GM18907 (cell line): ENCODE measurements around the gene SOX6.

Experiments
- ATAC-seq: cut with Tn5 transposase; IDR thresholded peaks from one replicate; pipeline ENCODE4 v1.9.1; 2021; ENCODE audit warnings: mild to moderate bottlenecking, moderate library complexity; ENCODE audit not compliant: unreplicated experiment

The SOX6 gene

GRCh38 chr11:16012125-16012751, 344.1 kb downstream of the SOX6 start:
- ATAC-seq = no peak

- ATAC-seq = no peak
These were observed 344.9 kb downstream of the SOX6 start for GRCh38 chr11:16011396-16011795.

DNA sequence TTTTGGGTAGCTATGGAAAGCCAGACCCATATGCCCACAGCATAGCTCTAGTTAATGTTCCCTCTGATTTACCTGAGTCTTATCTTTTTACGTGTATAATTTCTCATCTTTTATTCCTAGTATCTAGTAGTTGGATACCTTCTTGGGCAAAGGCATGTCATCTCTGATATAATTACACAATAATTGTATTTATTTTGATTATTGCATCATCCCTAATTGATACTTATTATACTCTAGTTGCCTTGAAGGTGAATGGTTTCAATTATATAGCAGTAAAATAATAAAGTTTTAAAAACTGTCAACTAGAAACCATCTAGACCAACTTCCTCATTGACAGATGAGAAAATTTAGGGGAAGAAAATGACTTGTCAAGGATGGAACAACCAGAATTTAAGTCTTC, 347.3 kb downstream of the SOX6 start:
- no peak for ATAC-seq

- no peak for ATAC-seq
These were observed 348.8 kb downstream of the SOX6 start for GRCh38 chr11:16007514-16007913.

GRCh38 chr11:16002942-16003341, 353.4 kb downstream of the SOX6 start:
- no peak for ATAC-seq

DNA sequence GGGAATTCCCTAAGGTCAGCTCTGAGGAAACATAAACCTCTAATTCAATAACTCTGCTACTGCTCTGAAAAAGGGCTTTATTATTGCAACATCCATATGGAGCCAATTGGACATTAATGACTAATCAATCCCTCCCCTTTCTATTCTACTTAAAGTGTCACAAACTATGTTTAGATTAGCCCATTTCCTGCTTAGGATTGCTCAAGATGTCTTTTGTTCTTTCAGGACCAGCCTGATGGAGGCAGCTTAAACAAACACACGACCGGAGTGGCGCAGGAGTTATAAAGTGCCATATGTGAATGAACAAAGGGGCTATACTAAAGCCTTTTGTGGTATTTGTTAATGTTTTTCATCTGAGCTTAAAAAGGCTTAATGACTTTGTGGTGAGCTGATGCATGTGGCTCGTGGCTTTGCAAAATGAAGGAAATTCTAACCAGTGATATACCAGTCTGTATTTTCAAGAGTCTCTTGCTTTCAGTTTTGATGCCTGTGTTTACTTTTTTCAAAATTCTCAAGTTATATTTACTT, 354.4 kb downstream of the SOX6 start:
- ATAC-seq = no peak

DNA sequence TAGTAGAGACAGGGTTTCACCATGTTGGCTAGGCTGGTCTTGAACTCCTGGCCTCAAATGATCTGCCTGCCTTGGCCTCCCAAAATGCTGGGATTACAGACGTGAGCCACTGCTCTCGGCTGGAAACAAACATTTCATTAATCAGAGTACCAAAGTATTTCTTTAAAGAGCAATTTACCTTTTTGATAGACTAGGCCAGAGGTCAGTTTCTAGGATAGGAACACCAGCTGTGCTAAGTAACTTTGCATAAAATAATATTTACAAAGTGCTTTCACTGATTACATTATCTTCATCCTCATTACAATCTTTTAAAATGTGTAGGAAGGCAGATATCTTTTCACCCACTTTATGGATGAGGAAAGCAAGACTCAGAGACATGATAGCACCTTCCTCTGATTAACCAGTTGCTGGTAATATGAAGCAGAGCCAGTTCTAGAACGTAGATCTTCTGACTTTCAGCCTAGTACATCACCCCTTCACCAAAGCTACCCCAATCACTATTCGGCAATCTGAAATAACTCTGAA, 355.2 kb downstream of the SOX6 start:
- ATAC-seq = no peak

DNA sequence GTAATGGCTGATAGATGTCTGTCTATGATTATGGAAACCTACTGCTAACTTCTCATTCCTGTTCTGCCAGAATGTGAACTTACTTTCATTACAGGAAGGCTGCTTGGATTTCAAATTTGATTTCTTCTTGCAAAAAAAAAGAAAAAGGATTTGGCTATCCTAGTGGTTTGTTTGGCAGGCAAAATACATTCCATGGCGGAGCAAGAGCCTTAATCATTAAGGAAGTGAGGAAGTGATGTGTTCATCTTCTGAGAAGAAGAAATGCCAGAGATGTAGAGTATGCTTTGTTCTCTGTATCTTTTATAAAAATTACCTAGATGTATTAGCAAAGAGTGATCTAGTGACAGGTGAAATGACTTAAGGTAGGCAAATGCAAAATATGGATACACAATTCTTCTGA, 356.3 kb downstream of the SOX6 start:
- ATAC-seq = no peak

- ATAC-seq = no peak
These were observed 363.0 kb downstream of the SOX6 start for GRCh38 chr11:15993345-15993744.

DNA sequence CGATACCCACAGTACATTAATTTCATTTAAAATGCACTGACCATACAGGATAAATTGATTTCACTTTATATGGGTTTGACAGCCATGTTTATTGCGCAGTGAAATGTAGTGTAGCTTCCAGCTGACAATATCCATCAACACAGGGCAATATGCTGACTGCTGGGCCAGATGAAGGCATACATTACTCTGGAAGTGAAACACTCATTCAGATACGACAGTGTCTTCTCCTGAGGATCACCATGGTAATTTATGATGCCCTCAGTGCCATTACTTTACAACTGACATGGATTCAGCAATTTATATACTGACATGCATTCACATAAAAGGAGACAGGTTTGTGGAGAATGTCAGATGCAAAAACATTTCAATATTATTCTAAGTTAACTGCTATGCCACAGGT, 365.1 kb downstream of the SOX6 start:
- no peak for ATAC-seq

GRCh38 chr11:15989685-15990084, 366.7 kb downstream of the SOX6 start:
- ATAC-seq = no peak

- ATAC-seq = no peak
These were observed 367.6 kb downstream of the SOX6 start for GRCh38 chr11:15988693-15989231.

DNA sequence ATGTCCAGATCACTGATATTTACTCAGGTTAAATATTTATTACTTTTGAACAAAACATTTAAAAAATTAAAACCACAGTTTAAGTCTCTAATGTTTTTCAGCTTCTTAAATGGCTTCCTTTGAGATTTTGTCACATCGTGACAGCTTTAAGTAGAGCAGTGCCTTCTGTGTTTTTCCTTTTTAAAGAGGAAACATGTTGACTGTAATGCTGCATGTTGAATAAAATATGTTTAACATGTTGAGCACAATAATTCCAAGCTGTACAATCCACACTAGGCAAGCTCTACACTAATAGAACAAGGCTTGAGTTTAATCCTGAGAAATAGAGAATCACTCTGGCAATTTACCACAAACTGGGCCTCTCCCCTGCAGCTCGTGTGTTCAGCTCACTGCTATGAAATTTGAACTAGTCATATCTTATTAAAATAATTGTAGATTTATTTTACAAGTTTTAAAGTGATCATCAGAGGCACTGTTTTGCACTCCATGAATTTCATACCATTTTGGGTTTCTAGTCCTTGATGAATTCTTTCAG, 368.3 kb downstream of the SOX6 start:
- ATAC-seq = no peak

DNA sequence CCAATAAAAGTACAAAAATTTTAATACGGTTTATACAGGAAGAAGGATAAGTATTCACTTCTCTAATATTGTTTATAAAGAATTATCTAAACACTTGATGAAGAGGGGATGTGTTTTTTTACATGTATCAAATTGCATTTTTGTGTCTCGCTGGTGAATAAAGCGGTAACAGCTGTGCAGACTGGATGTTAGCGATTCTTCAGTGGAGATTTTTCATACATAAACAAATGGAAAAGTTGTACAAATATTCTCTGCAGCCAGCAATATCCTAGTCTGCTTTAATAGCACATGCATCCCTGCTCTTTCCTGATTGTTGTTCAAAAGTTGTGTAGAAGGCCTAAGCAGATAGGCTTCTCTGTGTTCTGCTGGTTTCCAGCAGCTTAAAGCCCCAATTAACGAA, 369.3 kb downstream of the SOX6 start:
- no peak for ATAC-seq

DNA sequence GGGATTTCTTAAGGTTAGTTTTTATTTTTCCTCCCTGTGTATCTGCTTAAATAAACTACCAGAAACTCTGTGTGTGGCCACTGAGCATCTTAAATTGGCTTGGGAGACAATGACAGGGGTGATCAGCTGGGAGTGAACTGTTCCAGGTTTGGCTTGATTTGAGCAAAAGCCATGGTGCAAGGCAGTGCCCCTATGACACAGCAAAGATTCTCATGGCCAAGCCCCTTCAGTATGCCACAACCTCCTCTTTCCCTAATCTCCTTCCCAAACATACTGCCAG, 370.5 kb downstream of the SOX6 start:
- no peak for ATAC-seq

GRCh38 chr11:15985127-15985859, 371.1 kb downstream of the SOX6 start:
- ATAC-seq = no peak

GRCh38 chr11:15981292-15981691, 375.1 kb downstream of the SOX6 start:
- ATAC-seq = no peak

GRCh38 chr11:15977116-15977515, 379.2 kb downstream of the SOX6 start:
- ATAC-seq = no peak

DNA sequence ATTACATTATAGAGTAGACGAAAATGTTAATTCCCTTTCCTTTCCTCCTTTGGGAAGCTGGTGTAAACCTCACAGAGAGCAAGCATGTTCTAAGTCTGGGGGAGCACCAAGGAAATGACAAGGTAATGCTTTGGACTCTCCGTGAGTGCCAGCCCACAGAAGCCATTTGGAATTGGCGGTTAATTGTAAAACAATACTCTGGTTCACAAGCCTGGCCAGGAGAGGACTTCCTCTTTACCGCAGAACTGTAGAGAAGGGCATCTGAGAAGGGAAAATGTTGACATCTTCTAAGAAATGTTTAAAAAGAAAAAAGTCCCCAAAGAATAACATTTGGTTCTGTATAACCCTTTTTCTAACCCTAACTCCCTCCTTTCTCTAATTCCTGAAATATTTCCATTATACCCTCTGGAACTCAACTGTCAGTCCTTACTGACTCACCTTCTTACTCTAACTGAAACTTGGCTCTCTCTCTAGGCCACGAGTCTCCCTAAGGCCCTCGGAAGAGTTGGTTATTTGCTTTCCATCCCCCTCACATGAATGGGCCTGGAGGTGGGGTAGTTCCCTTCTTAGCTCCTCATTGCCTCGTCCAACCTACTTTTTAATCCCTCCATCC, 379.8 kb downstream of the SOX6 start:
- no peak for ATAC-seq

DNA sequence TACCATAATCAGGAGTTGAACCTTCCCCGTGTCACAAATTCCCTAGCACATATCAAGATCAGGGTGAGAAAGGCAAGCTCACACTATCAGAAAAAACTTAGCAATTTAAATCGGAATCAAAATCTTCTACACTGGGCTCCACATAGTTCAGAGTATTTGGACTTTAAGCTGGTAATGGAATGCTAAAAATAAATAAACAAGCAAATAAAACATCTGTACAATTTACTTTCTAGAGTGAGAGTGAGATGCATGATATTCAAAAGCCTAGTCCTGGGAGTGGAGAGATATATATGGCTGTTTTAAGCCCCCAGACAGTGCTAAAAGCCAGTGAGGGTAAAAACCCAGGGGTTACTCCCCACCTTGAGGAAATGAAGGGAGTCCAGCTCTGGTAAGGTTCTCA, 380.6 kb downstream of the SOX6 start:
- ATAC-seq = no peak

DNA sequence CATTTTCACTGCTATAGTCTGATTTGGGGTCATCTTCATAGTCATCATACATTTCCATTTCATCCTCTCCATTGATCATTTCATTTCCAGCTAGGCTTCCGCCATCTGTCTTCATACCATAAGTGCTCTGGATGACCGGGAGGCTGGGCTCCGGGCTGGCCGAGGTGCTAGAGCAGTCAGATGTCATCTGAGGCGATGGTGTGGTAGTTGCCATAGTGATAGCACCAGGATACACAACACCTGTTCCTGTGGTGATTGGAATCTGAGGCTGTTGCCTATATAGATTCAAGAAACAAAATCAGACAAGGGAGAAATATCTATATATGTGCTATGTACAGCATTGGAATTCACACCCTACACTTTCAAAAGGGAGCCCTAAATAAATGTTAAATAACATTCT, 383.5 kb downstream of the SOX6 start:
- ATAC-seq = no peak

- ATAC-seq = no peak
These were observed 385.2 kb downstream of the SOX6 start for GRCh38 chr11:15971215-15971546.
